Naive thymus-derived CD8-positive, alpha-beta T cell (primary cell): ENCODE results near the gene NDOR1. TPM values are rescaled to one million over a fixed set of nuclear protein-coding genes. Genes with fewer than 3 reads are reported as not detected.

ENCODE experiments used
- ATAC-seq, 2 donors: fragments of 150-1000 bp; cut with Tn5 transposase in 1 of 2; sonication (Bioruptor Pico), chemical (Tn5 transposase) in 1 of 2; 1 replicate in 1 of 2; 2 replicates in 1 of 2; pipeline ENCODE4 v1.10.0; 2021; ENCODE audit warnings: mild to moderate bottlenecking in 2 of 2, moderate library complexity in 2 of 2
- POLR2A ChIA-PET: fragments of 350-600 bp; sonication (Branson Sonifier 250); formaldehyde crosslinking; loops from one replicate; lab custom pipeline; 2021; ENCODE audit warnings: antibody characterized with exemption; lab: Charles Lee
- DNase-seq, 10 donors: peaks; one replicate each; pipeline versions ENCODE4 v3.0.0 to v3.0.0-alpha.2; 2020 to 2022
- H3K27ac Mint-ChIP-seq, 10 donors: one replicate each; pipeline ENCODE4 v1.8.0; 2020 to 2022; ENCODE audit warnings: mild to moderate bottlenecking in 10 of 10, mixed read lengths in 10 of 10, moderate library complexity in 4 of 10, inconsistent platforms in 1 of 10
- H3K27me3 Mint-ChIP-seq, 5 donors: one replicate each; pipeline ENCODE4 v1.8.0; 2021 to 2022; ENCODE audit warnings: mixed read lengths in 5 of 5
- H3K36me3 Mint-ChIP-seq, 3 donors: one replicate each; pipeline ENCODE4 v1.8.0; 2020 to 2022; ENCODE audit warnings: mixed read lengths in 3 of 3, mild to moderate bottlenecking in 2 of 3, inconsistent platforms in 1 of 3
- H3K4me1 Mint-ChIP-seq, 4 donors: one replicate each; pipeline ENCODE4 v1.8.0; 2021 to 2022; ENCODE audit warnings: mixed read lengths in 4 of 4
- H3K4me3 Mint-ChIP-seq, 10 donors: one replicate each; pipeline ENCODE4 v1.8.0; 2020 to 2022; ENCODE audit warnings: mild to moderate bottlenecking in 10 of 10, mixed read lengths in 10 of 10, moderate library complexity in 6 of 10, inconsistent platforms in 1 of 10
- H3K9me3 Mint-ChIP-seq, 9 donors: one replicate each; pipeline ENCODE4 v1.8.0; 2020 to 2022; ENCODE audit warnings: mixed read lengths in 9 of 9, mild to moderate bottlenecking in 3 of 9, inconsistent platforms in 1 of 9, moderate library complexity in 1 of 9
- polyA plus RNA-seq, 3 donors: library from polyadenylated mRNA; unstranded; fragments of 300-500 nt; fragmentation: Illumina TruSeq; gene quantifications; one replicate each; pipeline ENCODE4 v1.2.3, GENCODE V29; 2021
- total RNA-seq, 8 experiments: library from RNA in 2 of 8; stranded (reverse) in 2 of 8; gene quantifications; one replicate each; pipeline ENCODE4 v1.2.3 and lab custom pipeline; 2021 to 2026

Gene NDOR1
- total and polyA plus RNA-seq, 5 experiments from 2014 or later, result 2.4 to 39.8 (median 9.5) TPM

- Mint-ChIP-seq H3K36me3 (peaks cover 0 to 14% (median 0%) of the 10 kb centered on the region in 3 donors), H3K4me1 (peaks cover 22 to 57% (median 47%) of the 10 kb centered on the region in 4 donors), H3K27ac (peak overlapping the region; percentile 75 to 97 (median 94)), H3K27me3 (no peaks in the 10 kb centered on the region), H3K4me3 (peak overlapping the region; percentile 86 to 95 (median 92)), H3K9me3 (no peaks in the 10 kb centered on the region)
- ATAC-seq, result no peak
- POLR2A ChIA-PET, result interaction anchor here (0.6 to 11.7 kb wide), 7 partner anchors 14 to 320 kb away, joined by 3 to 135 read pairs (median 5); partner anchors contain the start of genes ANAPC2, CYSRT1, MAN1B1 and RNF208
- no peak for DNase-seq
These were observed 772 bp upstream of the NDOR1 start for GRCh38 chr9:137204731-137205125.

- ATAC-seq (no peak), DNase-seq (no peak)
- no peaks in the 10 kb centered on the region for H3K27me3 Mint-ChIP-seq
- POLR2A ChIA-PET, result interaction anchor here (1.1 to 11.7 kb wide), 3 partner anchors 16 to 77 kb away, joined by 3 to 135 read pairs (median 85); partner anchors contain the start of genes ANAPC2, CYSRT1, RNF208 and SSNA1
- H3K4me3 Mint-ChIP-seq, result peak overlapping the region; percentile 79 to 95 (median 92)
- peaks cover 20 to 50% (median 39%) of the 10 kb centered on the region in 4 donors for H3K4me1 Mint-ChIP-seq
- peak overlapping the region; percentile 74 to 97 (median 90) for H3K27ac Mint-ChIP-seq
- H3K36me3 Mint-ChIP-seq, result peaks cover 0 to 14% (median 0%) of the 10 kb centered on the region in 3 donors
- H3K9me3 Mint-ChIP-seq, result no peaks in the 10 kb centered on the region
These were observed 1.1 kb downstream of the NDOR1 start for GRCh38 chr9:137206602-137207001.

DNA sequence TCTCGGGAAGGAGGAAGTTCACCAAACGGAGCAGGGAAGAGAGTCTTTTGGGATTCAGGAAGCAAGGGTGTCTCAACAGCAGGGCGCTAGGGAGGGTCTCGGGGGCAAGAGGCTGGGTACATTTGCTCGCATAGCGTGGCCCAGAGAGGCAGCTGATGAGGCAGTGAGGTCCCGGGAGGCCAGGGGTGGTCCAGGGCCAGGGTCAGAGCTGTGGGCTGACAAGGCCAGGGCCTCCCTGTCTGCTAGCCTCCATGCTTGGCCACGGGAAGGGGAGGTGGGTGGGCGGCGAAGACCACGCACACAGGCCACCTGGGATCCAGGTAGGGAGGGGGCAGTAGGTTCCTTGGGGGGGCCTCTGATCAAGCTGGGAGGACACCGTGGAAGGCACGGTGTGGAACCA lies 6.0 kb downstream of the NDOR1 start:
- Mint-ChIP-seq H3K4me3 (no peak overlapping the region), H3K27ac (peak overlapping the region in 1 of 10 donors; percentile 56), H3K9me3 (no peaks in the 10 kb centered on the region), H3K27me3 (no peaks in the 10 kb centered on the region), H3K36me3 (peaks cover 0 to 14% (median 0%) of the 10 kb centered on the region in 3 donors), H3K4me1 (peaks cover 10 to 20% (median 16%) of the 10 kb centered on the region in 4 donors)
- DNase-seq (no peak), ATAC-seq (no peak)
- POLR2A ChIA-PET, result no interaction called here

DNA sequence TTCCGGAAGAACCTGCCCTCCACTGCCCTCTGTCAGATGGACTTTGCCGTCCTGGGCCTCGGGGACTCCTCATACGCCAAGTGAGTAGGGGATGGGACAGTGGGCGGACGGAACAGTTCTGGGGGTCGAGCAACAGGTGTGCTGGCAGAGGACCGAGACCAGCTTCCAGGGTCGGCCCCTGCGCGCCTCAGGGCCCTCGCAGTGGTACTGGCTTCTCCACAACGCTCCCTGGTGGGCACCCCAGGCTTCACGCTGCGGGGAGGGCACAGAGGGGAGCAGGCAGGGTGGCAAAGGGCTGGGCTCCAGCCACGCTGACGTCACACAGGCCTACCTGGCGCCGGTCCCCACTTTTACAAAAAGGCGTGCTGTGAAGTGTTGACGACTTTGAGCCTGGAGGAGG lies 7.0 kb downstream of the NDOR1 start:
- Mint-ChIP-seq H3K9me3 (no peaks in the 10 kb centered on the region), H3K36me3 (peaks cover 0 to 8% (median 0%) of the 10 kb centered on the region in 3 donors), H3K27ac (no peak overlapping the region), H3K27me3 (no peaks in the 10 kb centered on the region), H3K4me1 (peaks cover 1 to 10% (median 6%) of the 10 kb centered on the region in 4 donors), H3K4me3 (no peak overlapping the region)
- DNase-seq (no peak), ATAC-seq (no peak)
- POLR2A ChIA-PET, result interaction anchor here (0.5 kb wide), 1 partner anchor 83 kb away, joined by 4 read pairs; no protein-coding TSS in a partner anchor

- Mint-ChIP-seq H3K4me3 (no peak overlapping the region), H3K9me3 (no peaks in the 10 kb centered on the region), H3K27me3 (no peaks in the 10 kb centered on the region), H3K27ac (peak overlapping the region in 1 of 10 donors; percentile 40), H3K36me3 (peaks cover 0 to 3% (median 0%) of the 10 kb centered on the region in 3 donors), H3K4me1 (peaks cover 0 to 6% (median 3%) of the 10 kb centered on the region in 4 donors)
- POLR2A ChIA-PET, result interaction anchor here (0.5 to 1.6 kb wide), 3 partner anchors 10 to 84 kb away, joined by 3 to 7 read pairs (median 4); partner anchors contain the start of genes RNF208 and TPRN
- no peak for DNase-seq
- no peak for ATAC-seq
These were observed 7.9 kb downstream of the NDOR1 start for GRCh38 chr9:137213160-137214060.

DNA sequence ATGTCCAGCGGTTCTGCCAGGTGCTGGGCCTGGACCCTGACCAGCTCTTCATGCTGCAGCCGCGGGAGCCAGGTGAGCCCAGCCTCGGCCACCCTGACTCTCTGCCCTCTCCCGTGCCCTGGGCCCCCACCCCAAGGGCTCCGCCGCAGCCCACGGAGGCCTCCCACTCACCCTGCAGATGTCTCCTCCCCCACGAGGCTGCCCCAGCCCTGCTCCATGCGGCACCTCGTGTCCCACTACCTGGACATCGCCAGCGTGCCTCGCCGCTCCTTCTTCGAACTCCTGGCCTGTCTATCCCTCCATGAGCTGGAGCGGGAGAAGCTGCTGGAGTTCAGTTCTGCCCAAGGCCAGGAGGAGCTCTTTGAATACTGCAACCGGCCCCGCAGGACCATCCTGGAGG lies 9.1 kb downstream of the NDOR1 start:
- no peaks in the 10 kb centered on the region for H3K36me3 Mint-ChIP-seq
- peaks cover 0 to 4% (median 0%) of the 10 kb centered on the region in 4 donors for H3K4me1 Mint-ChIP-seq
- no peaks in the 10 kb centered on the region for H3K9me3 Mint-ChIP-seq
- DNase-seq (no peak), ATAC-seq (no peak)
- POLR2A ChIA-PET, result interaction anchor here (0.6 to 1.6 kb wide), 4 partner anchors 9 to 155 kb away, joined by 3 to 7 read pairs (median 4); partner anchors contain the start of gene RNF208
- no peak overlapping the region for H3K4me3 Mint-ChIP-seq
- H3K27ac Mint-ChIP-seq, result no peak overlapping the region
- H3K27me3 Mint-ChIP-seq, result no peaks in the 10 kb centered on the region

GRCh38 chr9:137215196-137215986 lies 9.9 kb downstream of the NDOR1 start:
- POLR2A ChIA-PET, result interaction anchor here (0.6 to 1.6 kb wide), 4 partner anchors 8 to 155 kb away, joined by 3 to 7 read pairs (median 4); partner anchors contain the start of gene RNF208
- Mint-ChIP-seq H3K36me3 (no peaks in the 10 kb centered on the region), H3K27ac (no peak overlapping the region), H3K4me3 (no peak overlapping the region), H3K4me1 (peaks cover 0 to 4% (median 0%) of the 10 kb centered on the region in 4 donors), H3K27me3 (no peaks in the 10 kb centered on the region), H3K9me3 (no peaks in the 10 kb centered on the region)
- ATAC-seq (no peak), DNase-seq (no peak)

- no peaks in the 10 kb centered on the region for H3K27me3 Mint-ChIP-seq
- POLR2A ChIA-PET, result interaction anchor here (0.6 kb wide), 1 partner anchor 441 kb away, joined by 3 read pairs; no protein-coding TSS in a partner anchor
- peaks cover 0 to 3% (median 0%) of the 10 kb centered on the region in 4 donors for H3K4me1 Mint-ChIP-seq
- no peak for ATAC-seq
- H3K9me3 Mint-ChIP-seq, result no peaks in the 10 kb centered on the region
- DNase-seq, result no peak
- peak overlapping the region in 1 of 10 donors; percentile 41 for H3K4me3 Mint-ChIP-seq
- no peaks in the 10 kb centered on the region for H3K36me3 Mint-ChIP-seq
- no peak overlapping the region for H3K27ac Mint-ChIP-seq
These were observed 10.9 kb downstream of the NDOR1 start for GRCh38 chr9:137216188-137216965.

DNA sequence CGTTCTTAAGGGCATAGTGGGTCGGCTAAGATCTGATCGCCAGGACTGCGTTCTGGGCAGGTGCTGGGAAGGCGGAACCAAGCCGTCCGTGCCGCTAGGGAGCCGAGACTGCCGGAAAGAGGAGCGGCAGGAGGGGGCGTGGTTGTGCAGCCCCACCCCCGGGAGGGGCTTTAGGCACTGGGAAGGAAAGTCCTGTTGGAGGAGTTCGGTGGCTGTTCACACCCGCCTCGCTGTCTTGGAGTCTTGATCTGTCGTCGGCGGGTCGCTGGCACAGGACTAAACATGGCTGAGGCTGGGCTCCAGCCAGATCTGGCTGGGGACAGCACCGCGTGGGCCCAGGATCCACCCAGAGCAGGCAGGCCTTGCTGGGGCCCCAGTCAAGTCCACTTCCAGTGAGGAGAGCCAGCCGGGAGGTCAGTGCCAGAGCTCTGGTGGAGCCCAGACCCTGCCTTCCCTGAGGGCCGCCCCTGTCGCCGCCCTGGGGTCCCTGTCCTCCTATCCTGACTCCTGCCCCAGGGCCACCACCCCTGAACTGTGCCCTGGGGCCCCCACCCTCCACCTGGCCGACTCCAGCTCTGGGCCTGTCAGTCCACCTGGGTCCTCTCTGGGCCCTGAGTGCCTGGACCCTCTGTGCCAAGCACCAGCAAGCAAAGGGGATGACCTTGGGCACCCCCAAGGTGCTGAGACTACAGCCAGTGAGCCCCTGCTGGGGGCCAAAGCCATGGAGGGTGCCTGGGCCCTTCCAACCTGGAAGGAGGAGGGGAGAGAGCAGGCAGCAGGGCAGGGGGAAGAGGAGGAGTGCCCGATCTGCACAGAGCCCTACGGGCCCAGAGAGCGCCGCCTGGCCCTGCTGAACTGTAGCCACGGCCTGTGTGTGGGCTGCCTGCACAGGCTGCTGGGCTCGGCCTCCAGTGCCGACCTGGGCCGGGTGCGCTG lies 12.0 kb downstream of the NDOR1 start:
- Mint-ChIP-seq H3K9me3 (no peaks in the 10 kb centered on the region), H3K4me3 (peak overlapping the region in 3 of 10 donors; percentile 15 to 36 (median 33)), H3K27me3 (no peaks in the 10 kb centered on the region), H3K4me1 (peaks cover 0 to 3% (median 0%) of the 10 kb centered on the region in 4 donors), H3K36me3 (no peaks in the 10 kb centered on the region), H3K27ac (peak overlapping the region in 1 of 10 donors; percentile 15)
- POLR2A ChIA-PET, result no interaction called here
- ATAC-seq, result no peak
- no peak for DNase-seq

GRCh38 chr9:137218212-137218753 lies 12.8 kb downstream of the NDOR1 start:
- POLR2A ChIA-PET, result interaction anchor here (1.1 to 1.3 kb wide), 2 partner anchors 8 to 36 kb away, joined by 3 read pairs; no protein-coding TSS in a partner anchor
- DNase-seq (no peak), ATAC-seq (no peak)
- H3K36me3 Mint-ChIP-seq, result no peaks in the 10 kb centered on the region
- H3K27me3 Mint-ChIP-seq, result no peaks in the 10 kb centered on the region
- H3K4me3 Mint-ChIP-seq, result peak overlapping the region in 1 of 10 donors; percentile 10
- H3K27ac Mint-ChIP-seq, result no peak overlapping the region
- no peaks in the 10 kb centered on the region for H3K9me3 Mint-ChIP-seq
- H3K4me1 Mint-ChIP-seq, result peaks cover 1 to 6% (median 3%) of the 10 kb centered on the region in 4 donors
